ENCODE data around the gene MAN1B1.

DNA sequence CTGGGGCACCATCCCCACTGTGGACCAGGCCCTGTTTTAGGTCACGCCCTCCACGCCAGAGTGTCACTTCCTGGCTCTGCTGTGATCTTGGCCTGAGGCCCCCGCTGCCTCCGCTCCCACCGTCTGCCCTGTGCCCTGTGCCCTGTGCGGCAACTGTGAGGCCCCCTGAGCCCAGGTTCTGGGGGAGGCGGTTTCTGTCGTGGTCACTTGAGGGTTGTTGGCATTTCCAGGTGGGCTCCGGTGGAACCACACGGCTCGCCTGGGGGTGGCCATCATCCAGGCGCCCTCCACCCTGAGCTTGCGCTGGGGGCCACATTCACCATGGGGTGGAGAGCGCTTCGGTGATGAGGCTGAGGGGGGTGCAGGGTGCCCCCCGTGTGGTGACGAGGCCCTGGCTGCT, 21.2 kb downstream of the MAN1B1 start:
- TF ChIP-seq EP300 (IDR thresholded peaks at IDR 0.05; ENCODE audit: borderline replicate concordance) (no peak), EGR1 (IDR thresholded peaks at IDR 0.05) (no peak), CREB1 (IDR thresholded peaks at IDR 0.05; ENCODE audit: low read depth) (no peak), RAD21 (IDR thresholded peaks at IDR 0.05; ENCODE audit: low read depth) (no peak), TAF1 (IDR thresholded peaks at IDR 0.05; ENCODE audit: low read depth) (no peak), FOXM1 (IDR thresholded peaks at IDR 0.05; ENCODE audit: borderline replicate concordance, low read depth) (no peak)
- TF ChIP-seq, protein P1, sequence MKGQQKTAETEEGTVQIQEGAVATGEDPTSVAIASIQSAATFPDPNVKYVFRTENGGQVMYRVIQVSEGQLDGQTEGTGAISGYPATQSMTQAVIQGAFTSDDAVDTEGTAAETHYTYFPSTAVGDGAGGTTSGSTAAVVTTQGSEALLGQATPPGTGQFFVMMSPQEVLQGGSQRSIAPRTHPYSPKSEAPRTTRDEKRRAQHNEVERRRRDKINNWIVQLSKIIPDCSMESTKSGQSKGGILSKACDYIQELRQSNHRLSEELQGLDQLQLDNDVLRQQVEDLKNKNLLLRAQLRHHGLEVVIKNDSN (IDR thresholded peaks at IDR 0.05), result no peak
- TF ChIP-seq, protein P2, sequence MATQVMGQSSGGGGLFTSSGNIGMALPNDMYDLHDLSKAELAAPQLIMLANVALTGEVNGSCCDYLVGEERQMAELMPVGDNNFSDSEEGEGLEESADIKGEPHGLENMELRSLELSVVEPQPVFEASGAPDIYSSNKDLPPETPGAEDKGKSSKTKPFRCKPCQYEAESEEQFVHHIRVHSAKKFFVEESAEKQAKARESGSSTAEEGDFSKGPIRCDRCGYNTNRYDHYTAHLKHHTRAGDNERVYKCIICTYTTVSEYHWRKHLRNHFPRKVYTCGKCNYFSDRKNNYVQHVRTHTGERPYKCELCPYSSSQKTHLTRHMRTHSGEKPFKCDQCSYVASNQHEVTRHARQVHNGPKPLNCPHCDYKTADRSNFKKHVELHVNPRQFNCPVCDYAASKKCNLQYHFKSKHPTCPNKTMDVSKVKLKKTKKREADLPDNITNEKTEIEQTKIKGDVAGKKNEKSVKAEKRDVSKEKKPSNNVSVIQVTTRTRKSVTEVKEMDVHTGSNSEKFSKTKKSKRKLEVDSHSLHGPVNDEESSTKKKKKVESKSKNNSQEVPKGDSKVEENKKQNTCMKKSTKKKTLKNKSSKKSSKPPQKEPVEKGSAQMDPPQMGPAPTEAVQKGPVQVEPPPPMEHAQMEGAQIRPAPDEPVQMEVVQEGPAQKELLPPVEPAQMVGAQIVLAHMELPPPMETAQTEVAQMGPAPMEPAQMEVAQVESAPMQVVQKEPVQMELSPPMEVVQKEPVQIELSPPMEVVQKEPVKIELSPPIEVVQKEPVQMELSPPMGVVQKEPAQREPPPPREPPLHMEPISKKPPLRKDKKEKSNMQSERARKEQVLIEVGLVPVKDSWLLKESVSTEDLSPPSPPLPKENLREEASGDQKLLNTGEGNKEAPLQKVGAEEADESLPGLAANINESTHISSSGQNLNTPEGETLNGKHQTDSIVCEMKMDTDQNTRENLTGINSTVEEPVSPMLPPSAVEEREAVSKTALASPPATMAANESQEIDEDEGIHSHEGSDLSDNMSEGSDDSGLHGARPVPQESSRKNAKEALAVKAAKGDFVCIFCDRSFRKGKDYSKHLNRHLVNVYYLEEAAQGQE (IDR thresholded peaks at IDR 0.05; ENCODE audit: low read depth), result no peak

Measured in Ishikawa (cell line).